GM23248 (cell line): ENCODE data around the gene L3MBTL3. TPM values are rescaled to one million over a fixed set of nuclear protein-coding genes. Genes with fewer than 3 reads are reported as not detected.

Experiments used
- DNase-seq: peaks from one replicate; pipeline ENCODE4 v3.0.0-alpha.2; 2015
- H2AFZ ChIP-seq: fragments of 200-600 bp; sonication (generic); 2 replicates; pipeline ENCODE4 v1.6.1; 2016; ENCODE audit warnings: antibody characterized with exemption
- H3F3A ChIP-seq: fragments of 200-600 bp; sonication (generic); 2 replicates; pipeline ENCODE4 v1.6.1; 2016; ENCODE audit warnings: mild to moderate bottlenecking, antibody characterized with exemption, mixed run types; ENCODE audit not compliant: insufficient read depth
- H3K27ac ChIP-seq: fragments of 200-600 bp; sonication (generic); 2 replicates; pipeline ENCODE4 v1.5.1; 2016; ENCODE audit warnings: mild to moderate bottlenecking
- H3K27me3 ChIP-seq: fragments of 200-600 bp; sonication (generic); replicated peaks from 2 replicates; pipeline ENCODE4 v1.6.1; 2016; ENCODE audit warnings: mild to moderate bottlenecking; ENCODE audit not compliant: insufficient read depth
- H3K36me3 ChIP-seq: fragments of 200-600 bp; sonication (generic); 2 replicates; pipeline ENCODE4 v1.6.1; 2016; ENCODE audit warnings: low read depth, mild to moderate bottlenecking
- H3K4me1 ChIP-seq: fragments of 200-600 bp; sonication (generic); 2 replicates; pipeline ENCODE4 v1.6.1; 2016; ENCODE audit warnings: mild to moderate bottlenecking; ENCODE audit not compliant: insufficient read depth
- H3K4me2 ChIP-seq: fragments of 200-600 bp; sonication (generic); one replicate; pipeline ENCODE4 v1.6.1; 2016; ENCODE audit warnings: mild to moderate bottlenecking; ENCODE audit not compliant: unreplicated experiment
- H3K4me3 ChIP-seq: fragments of 200-600 bp; sonication (generic); 2 replicates; pipeline ENCODE4 v1.5.1; 2016; ENCODE audit warnings: mild to moderate bottlenecking
- H3K79me2 ChIP-seq: fragments of 200-600 bp; sonication (generic); 2 replicates; pipeline ENCODE4 v1.6.1; 2016; ENCODE audit warnings: mild to moderate bottlenecking; ENCODE audit not compliant: insufficient read depth
- H3K9ac ChIP-seq: fragments of 200-600 bp; sonication (generic); 2 replicates; pipeline ENCODE4 v1.6.1; 2016; ENCODE audit warnings: mild to moderate bottlenecking
- H3K9me2 ChIP-seq: fragments of 200-600 bp; sonication (generic); 2 replicates; pipeline ENCODE4 v1.6.1; 2016; ENCODE audit warnings: mixed run types, mild to moderate bottlenecking, moderate library complexity; ENCODE audit not compliant: insufficient read depth
- H3K9me3 ChIP-seq: fragments of 200-600 bp; sonication (generic); one replicate; pipeline ENCODE4 v1.6.1; 2017; ENCODE audit warnings: low read depth
- H4K20me1 ChIP-seq: fragments of 200-600 bp; sonication (generic); 2 replicates; pipeline ENCODE4 v1.6.0; 2016; ENCODE audit not compliant: insufficient read depth
- EZH2 ChIP-seq: fragments of 200-600 bp; sonication (generic); IDR thresholded peaks from 2 replicates; pipeline ENCODE4 v1.6.1; 2018; ENCODE audit warnings: antibody characterized with exemption, mild to moderate bottlenecking; ENCODE audit not compliant: insufficient read depth, poor library complexity, severe bottlenecking
- EZH2phosphoT487 ChIP-seq: fragments of 200-600 bp; sonication (generic); IDR thresholded peaks from 2 replicates; pipeline ENCODE4 v1.6.1; 2018; ENCODE audit warnings: antibody characterized with exemption, moderate library complexity, mild to moderate bottlenecking, low read depth; ENCODE audit not compliant: insufficient read depth
- WGBS, 2 experiments: methylation state at CpG; one replicate each; pipeline ENCODE4 v1.1.6; 2015 to 2017; ENCODE audit warnings: low lambda C conversion rate in 2 of 2, low coverage in 1 of 2; ENCODE audit errors: missing lambda C conversion rate in 2 of 2; 5-methylcytosine and 5-hydroxymethylcytosine counted together
- in situ Hi-C: fragments of 300-500 bp; cut with MboI; formaldehyde crosslinking; loops from 2 replicates; pipeline ENCODE4 v1.15.0; 2020
- polyA plus RNA-seq: library from polyadenylated mRNA; unstranded; fragments of >200 nt; fragmentation: Nextera tagmentation; extraction: Ambion mirVana; gene quantifications from 2 replicates; pipeline ENCODE4 v1.2.1, GENCODE V29; 2016
- total RNA-seq: library from RNA; depleted of rRNA; stranded (reverse); fragments of >200 nt; shearing (Covaris generic); gene quantifications from 2 replicates; pipeline ENCODE4 v1.2.3, GENCODE V29; 2014

The L3MBTL3 gene
- total and polyA plus RNA-seq, 2 experiments from 2014 or later = 3.3 to 4.3 TPM

GRCh38 chr6:130105996-130106704 lies 87.8 kb downstream of the L3MBTL3 start:
- in situ Hi-C loops = no loop called here
- no peak for DNase-seq
- no peak for TF ChIP-seq EZH2phosphoT487
- TF ChIP-seq EZH2 = no peak
- H3F3A ChIP-seq = no peaks in the 10 kb centered on the region
- no peaks in the 10 kb centered on the region for H3K79me2 ChIP-seq
- no peak overlapping the region for H3K27ac ChIP-seq
- 79 to 84% methylated on average over 4 of the region's 4 CpGs for WGBS, 2 experiments
- no peaks in the 10 kb centered on the region for H3K9me2 ChIP-seq
- no peaks in the 10 kb centered on the region for H4K20me1 ChIP-seq
- H3K36me3 ChIP-seq = no peaks in the 10 kb centered on the region
- no peak overlapping the region for H2AFZ ChIP-seq
- H3K27me3 ChIP-seq = no peaks in the 10 kb centered on the region
- H3K9me3 ChIP-seq = no peaks in the 10 kb centered on the region
- H3K4me1 ChIP-seq = no peaks in the 10 kb centered on the region
- H3K4me3 ChIP-seq = no peak overlapping the region
- no peak overlapping the region for H3K4me2 ChIP-seq
- no peak overlapping the region for H3K9ac ChIP-seq

GRCh38 chr6:130107710-130108109 lies 89.3 kb downstream of the L3MBTL3 start:
- in situ Hi-C loops = no loop called here
- 75 to 82% methylated on average over 1 of the region's 1 CpG for WGBS, 2 experiments
- no peaks in the 10 kb centered on the region for H3K79me2 ChIP-seq
- no peaks in the 10 kb centered on the region for H3K9me3 ChIP-seq
- no peak overlapping the region for H2AFZ ChIP-seq
- H4K20me1 ChIP-seq = no peaks in the 10 kb centered on the region
- H3K4me2 ChIP-seq = no peak overlapping the region
- H3K4me3 ChIP-seq = no peak overlapping the region
- no peaks in the 10 kb centered on the region for H3K36me3 ChIP-seq
- no peaks in the 10 kb centered on the region for H3K4me1 ChIP-seq
- H3K9me2 ChIP-seq = no peaks in the 10 kb centered on the region
- H3K27ac ChIP-seq = no peak overlapping the region
- H3K9ac ChIP-seq = no peak overlapping the region
- no peak for DNase-seq
- TF ChIP-seq EZH2phosphoT487 (no peak), EZH2 (no peak)
- no peaks in the 10 kb centered on the region for H3F3A ChIP-seq
- no peaks in the 10 kb centered on the region for H3K27me3 ChIP-seq

GRCh38 chr6:130111031-130111430 lies 92.7 kb downstream of the L3MBTL3 start:
- no peak overlapping the region for H3K4me3 ChIP-seq
- WGBS, 2 experiments = 82 to 84% methylated on average over 1 of the region's 1 CpG
- in situ Hi-C loops = no loop called here

GRCh38 chr6:130113201-130113710 lies 94.9 kb downstream of the L3MBTL3 start:
- Histone ChIP-seq H3K9ac (no peak overlapping the region), H4K20me1 (no peaks in the 10 kb centered on the region), H3K79me2 (no peaks in the 10 kb centered on the region), H3K9me2 (no peaks in the 10 kb centered on the region), H3K4me1 (no peaks in the 10 kb centered on the region), H3F3A (no peaks in the 10 kb centered on the region), H3K4me2 (no peak overlapping the region), H3K9me3 (no peaks in the 10 kb centered on the region), H2AFZ (no peak overlapping the region), H3K27ac (no peak overlapping the region), H3K27me3 (no peaks in the 10 kb centered on the region), H3K4me3 (no peak overlapping the region), H3K36me3 (no peaks in the 10 kb centered on the region)
- no peak for DNase-seq
- in situ Hi-C loops = no loop called here
- 51 to 58% methylated on average over 2 of the region's 2 CpGs for WGBS, 2 experiments
- no peak for TF ChIP-seq EZH2phosphoT487
- TF ChIP-seq EZH2 = no peak

More at GRCh38 chr6:130111031-130111430, 92.7 kb downstream of the L3MBTL3 start:
- no peak for TF ChIP-seq EZH2phosphoT487
- no peak for TF ChIP-seq EZH2
- no peaks in the 10 kb centered on the region for H3K36me3 ChIP-seq
- H3K79me2 ChIP-seq = no peaks in the 10 kb centered on the region
- H3K9me2 ChIP-seq = no peaks in the 10 kb centered on the region
- no peak for DNase-seq
- H3K27me3 ChIP-seq = no peaks in the 10 kb centered on the region
- no peaks in the 10 kb centered on the region for H3K9me3 ChIP-seq
- no peaks in the 10 kb centered on the region for H4K20me1 ChIP-seq
- H3K9ac ChIP-seq = no peak overlapping the region
- H3K4me1 ChIP-seq = no peaks in the 10 kb centered on the region
- no peak overlapping the region for H3K4me2 ChIP-seq
- no peak overlapping the region for H2AFZ ChIP-seq
- H3K27ac ChIP-seq = no peak overlapping the region
- no peaks in the 10 kb centered on the region for H3F3A ChIP-seq
